GM12878 (cell line): ENCODE data around the gene CACTIN. TPM values are rescaled to one million over a fixed set of nuclear protein-coding genes. Genes with fewer than 3 reads are reported as not detected.

Experiments used
- ATAC-seq: fragments of 200-7000 bp; cut with Tn5 transposase; 3 replicates; pipeline ENCODE4 v1.9.1; 2020; ENCODE audit warnings: mild to moderate bottlenecking, moderate library complexity
- BruUV-seq: library from RNA; stranded (reverse); fragments of 400-500 nt; replicated peaks from 2 replicates; lab custom pipeline; 2021; lab: Mats Ljungman, UMichigan
- CTCF ChIA-PET: fragments of 300-600 bp; sonication (Branson Sonifier 250); formaldehyde crosslinking; extraction: SDS; loops from one replicate; lab custom pipeline; 2021; ENCODE audit warnings: inconsistent platforms; lab: Yijun Ruan, JAX
- POLR2A ChIA-PET: fragments of 350-600 bp; formaldehyde crosslinking; extraction: SDS; loops from one replicate; lab custom pipeline; 2021; ENCODE audit warnings: inconsistent platforms; lab: Charles Lee
- RAD21 ChIA-PET: fragments of 300-600 bp; sonication (Branson Sonifier 250); formaldehyde crosslinking; loops from one replicate; lab custom pipeline; 2023; ENCODE audit warnings: antibody characterized with exemption; ENCODE audit not compliant: unreplicated experiment; lab: Charles Lee
- SMC1A ChIA-PET: fragments of 300-600 bp; sonication (Branson Sonifier 250); formaldehyde crosslinking; loops from one replicate; lab custom pipeline; 2023; ENCODE audit not compliant: unreplicated experiment, uncharacterized antibody; lab: Charles Lee
- DNase-seq: peaks from one replicate; pipeline ENCODE4 v3.0.0-alpha.2; 2011; ENCODE audit warnings: low read depth, low spot score
- FAIRE-seq: peaks from 3 replicates; lab custom pipeline; 2011; peaks lifted over from hg19 to GRCh38; lab: Jason Lieb, UNC
- H2AFZ ChIP-seq: 2 replicates; pipeline ENCODE4 v1.6.0; 2011; ENCODE audit warnings: low read depth, low read length, control low read depth; ENCODE audit not compliant: control insufficient read depth
- H3K27ac ChIP-seq: 2 replicates; pipeline ENCODE4 v1.5.1; 2011; ENCODE audit warnings: control low read depth; ENCODE audit not compliant: control insufficient read depth, insufficient read depth
- H3K27me3 ChIP-seq, 2 experiments: replicated peaks in 1 of 2; 2 replicates each; pipeline versions ENCODE4 v1.6.0 to v1.6.1; 2011; ENCODE audit warnings: low read length in 1 of 2; ENCODE audit not compliant: control insufficient read depth in 2 of 2, insufficient read depth in 2 of 2
- H3K36me3 ChIP-seq, 2 experiments: 2 replicates each; pipeline ENCODE4 v1.5.1; 2011; ENCODE audit warnings: low read length in 1 of 2; ENCODE audit not compliant: control insufficient read depth in 2 of 2, insufficient read depth in 2 of 2
- H3K4me1 ChIP-seq: 2 replicates; pipeline ENCODE4 v1.6.1; 2011; ENCODE audit warnings: mild to moderate bottlenecking, low read length, moderate library complexity, mixed read lengths; ENCODE audit not compliant: control insufficient read depth, insufficient read depth
- H3K4me2 ChIP-seq: 2 replicates; pipeline ENCODE4 v1.6.0; 2011; ENCODE audit warnings: control low read depth; ENCODE audit not compliant: control insufficient read depth, insufficient read depth
- H3K4me3 ChIP-seq: fragments of 200-600 bp; sonication (generic); 2 replicates; pipeline ENCODE4 v1.5.1; 2016
- H3K79me2 ChIP-seq: 2 replicates; pipeline ENCODE4 v1.6.0; 2011; ENCODE audit warnings: low read length; ENCODE audit not compliant: control insufficient read depth, insufficient read depth
- H3K9ac ChIP-seq: 2 replicates; pipeline ENCODE4 v1.8.0; 2011; ENCODE audit warnings: low read length, control low read depth, mixed read lengths; ENCODE audit not compliant: control insufficient read depth, insufficient read depth
- H3K9me3 ChIP-seq: replicated peaks from 3 replicates; pipeline ENCODE4 v1.5.1; 2011; ENCODE audit warnings: mild to moderate bottlenecking, low read length; ENCODE audit not compliant: control insufficient read depth, insufficient read depth
- H4K20me1 ChIP-seq: 2 replicates; pipeline ENCODE4 v1.6.0; 2011; ENCODE audit not compliant: control insufficient read depth, insufficient read depth
- ASH2L ChIP-seq: fragments of 300-600, 200-600 bp; sonication (generic); IDR thresholded peaks from 2 replicates; pipeline ENCODE4 v1.6.1; 2017; ENCODE audit warnings: low read depth, mild to moderate bottlenecking, borderline replicate concordance
- CREM ChIP-seq: IDR thresholded peaks from 2 replicates; pipeline ENCODE4 v1.6.1; 2014; ENCODE audit warnings: antibody characterized with exemption, low read depth
- CTCF ChIP-seq, 3 experiments: IDR thresholded peaks in 2 of 3; conservative IDR thresholded peaks in 1 of 3; 2 replicates each; pipeline ENCODE4 v1.5.1; 2011; ENCODE audit warnings: low read depth in 3 of 3, low read length in 3 of 3, mild to moderate bottlenecking in 3 of 3, control low read depth in 2 of 3, moderate library complexity in 2 of 3, inconsistent platforms in 1 of 3, mixed read lengths in 1 of 3; ENCODE audit not compliant: control insufficient read depth in 2 of 3, insufficient read depth in 1 of 3; ENCODE audit errors: extremely low read depth in 1 of 3
- KAT2A ChIP-seq: conservative IDR thresholded peaks from 2 replicates; pipeline ENCODE4 v1.6.1; 2011; ENCODE audit warnings: low read depth, low read length; ENCODE audit not compliant: control insufficient read depth
- KDM1A ChIP-seq: fragments of 200-600 bp; sonication (generic); IDR thresholded peaks from 2 replicates; pipeline ENCODE4 v1.6.1; 2016; ENCODE audit warnings: borderline replicate concordance
- SREBF1 ChIP-seq: IDR thresholded peaks from 2 replicates; pipeline ENCODE4 v1.6.1; 2012; ENCODE audit warnings: mild to moderate bottlenecking, low read length
- TCF7 ChIP-seq: IDR thresholded peaks from 2 replicates; pipeline ENCODE4 v1.6.1; 2014; ENCODE audit warnings: antibody characterized with exemption, borderline replicate concordance
- WGBS: methylation state at CpG from one replicate; pipeline ENCODE4 v1.1.6; 2016; ENCODE audit warnings: low lambda C conversion rate; ENCODE audit not compliant: insufficient replicate concordance, insufficient coverage; ENCODE audit errors: missing lambda C conversion rate; 5-methylcytosine and 5-hydroxymethylcytosine counted together
- in situ Hi-C: fragments of 300-500 bp; cut with MboI; formaldehyde crosslinking; loops from 9 replicates; pipeline ENCODE4 v1.14.3; 2018; ENCODE audit warnings: mixed read lengths
- intact Hi-C: fragments of 100-400 bp; cut with micrococcal nuclease; formaldehyde crosslinking; loops from one replicate; pipeline ENCODE4 v1.14.2; 2022; ENCODE audit not compliant: unreplicated experiment
- polyA plus RNA-seq, 11 experiments: library from polyadenylated mRNA; depleted of rRNA in 4 of 11; unstranded in 6 of 11; stranded (reverse) in 5 of 11; fragments of >200 nt; fragmentation: Nextera tagmentation in 4 of 11; fragmentation: Illumina TruSeq in 1 of 11; extraction: Ambion mirVana in 4 of 11; extraction: Trizol in 1 of 11; gene quantifications; 1 replicate in 1 of 11; 2 replicates in 10 of 11; pipeline versions ENCODE4 v1.2.1 to v1.2.3, GENCODE V29; 2011 to 2016; ENCODE audit warnings: inconsistent platforms in 2 of 11, missing spikeins in 2 of 11, low read depth in 1 of 11
- total RNA-seq, 4 experiments: library from RNA; depleted of rRNA in 3 of 4; stranded (reverse); fragments of >200 nt in 3 of 4; fragmentation: Illumina TruSeq in 1 of 4; extraction: Trizol in 1 of 4; gene quantifications; 2 replicates each; pipeline versions ENCODE4 v1.2.1 to v1.2.3, GENCODE V29; 2013 to 2021

The CACTIN gene
- total and polyA plus RNA-seq, 10 of the 15 experiments (the other 5 are each of a cell fraction or from before 2014, with no cell fraction given): 0.40 to 31.4 (median 12.5) TPM

GRCh38 chr19:3589949-3590348, 36.6 kb downstream of the CACTIN start:
- Histone ChIP-seq H3K79me2 (no peaks in the 10 kb centered on the region), H3K4me3 (no peak overlapping the region), H3K9ac (no peak overlapping the region), H3K9me3 (peaks cover 2% of the 10 kb centered on the region; the same call in 1 of the 3 replicates), H3K27me3 (peaks cover 0 to 2% of the 10 kb centered on the region in 2 experiments; a peak in 1 of 4 replicates), H3K4me2 (no peak overlapping the region), H2AFZ (no peak overlapping the region), H3K36me3 (no peaks in the 10 kb centered on the region), H3K4me1 (no peaks in the 10 kb centered on the region), H3K27ac (no peak overlapping the region), H4K20me1 (no peaks in the 10 kb centered on the region)
- DNase-seq (no peak), FAIRE-seq (no peak), ATAC-seq (no peak)
- SMC1A ChIA-PET: no interaction called here
- POLR2A ChIA-PET: no interaction called here
- CTCF ChIA-PET: interaction anchor here (0.9 to 1.3 kb wide), 2 partner anchors 9 to 77 kb away, joined by 3 to 7 read pairs; no protein-coding TSS in a partner anchor
- intact Hi-C loops: no loop called here
- TF ChIP-seq CTCF (IDR thresholded peaks at IDR 0.05 in 2 of 3, conservative IDR thresholded peaks at IDR 0.05 in 1 of 3; ENCODE audit: control insufficient read depth in 2 of 3, extremely low read depth in 1 of 3, insufficient read depth in 1 of 3, low read depth in 3 of 3, low read length in 3 of 3) (no peak), KDM1A (no peak), KAT2A (no peak), SREBF1 (no peak), ASH2L (no peak), CREM (no peak), TCF7 (no peak)
- BruUV-seq: no TSS peak
- in situ Hi-C loops: no loop called here
- 76% methylated on average over 22 of the region's 22 CpGs for WGBS
- RAD21 ChIA-PET: no interaction called here
